Panc1 (cell line): ENCODE measurements around the gene TRERF1. TPM values are rescaled to one million over a fixed set of nuclear protein-coding genes. Genes with fewer than 3 reads are reported as not detected.
A peak's percentile ranks its signal among the peaks of the same experiment; 100 is the strongest.

Experiments
- ATAC-seq: fragments of 200-7000 bp; cut with Tn5 transposase; 2 replicates; pipeline ENCODE4 v1.9.1; 2020; ENCODE audit warnings: mild to moderate bottlenecking, moderate library complexity
- BruUV-seq: library from RNA; stranded (reverse); fragments of 400-500 nt; replicated peaks from 2 replicates; lab custom pipeline; 2021; lab: Mats Ljungman, UMichigan
- CTCF ChIA-PET: fragments of 300-600 bp; sonication (Branson Sonifier 250); formaldehyde crosslinking; loops from one replicate; lab custom pipeline; 2022; ENCODE audit warnings: antibody characterized with exemption; lab: Charles Lee
- POLR2A ChIA-PET: fragments of 300-600 bp; sonication (Branson Sonifier 250); formaldehyde crosslinking; loops from one replicate; lab custom pipeline; 2022; ENCODE audit warnings: antibody characterized with exemption; lab: Charles Lee
- DNase-seq: peaks from one replicate; pipeline ENCODE4 v3.0.0-alpha.2; 2010; ENCODE audit warnings: low read depth, low spot score
- H3K27ac ChIP-seq: 2 replicates; pipeline ENCODE4 v1.5.1; 2011; ENCODE audit warnings: mild to moderate bottlenecking, low read length, inconsistent platforms
- H3K27me3 ChIP-seq: fragments of 200-500 bp; sonication (Bioruptor generic); 2 replicates; pipeline ENCODE4 v1.6.0; 2014; ENCODE audit warnings: low read length, inconsistent platforms; ENCODE audit not compliant: control insufficient read depth, insufficient read depth
- H3K36me3 ChIP-seq: fragments of 200-500 bp; sonication (Bioruptor generic); 2 replicates; pipeline ENCODE4 v1.5.1; 2014; ENCODE audit warnings: inconsistent platforms, mild to moderate bottlenecking, low read length, moderate library complexity; ENCODE audit not compliant: control insufficient read depth, insufficient read depth
- H3K4me1 ChIP-seq: 2 replicates; pipeline ENCODE4 v1.5.1; 2011; ENCODE audit warnings: inconsistent platforms, mild to moderate bottlenecking, low read length, moderate library complexity; ENCODE audit not compliant: control insufficient read depth, insufficient read depth
- H3K4me3 ChIP-seq, 2 experiments: 2 replicates each; pipeline ENCODE4 v1.5.1; 2011 to 2012; ENCODE audit warnings: low read depth in 2 of 2, low read length in 2 of 2, mild to moderate bottlenecking in 2 of 2, inconsistent platforms in 1 of 2, moderate library complexity in 1 of 2
- H3K9me3 ChIP-seq: fragments of 200-500 bp; sonication (Bioruptor generic); 2 replicates; pipeline ENCODE4 v1.5.1; 2014; ENCODE audit warnings: low read depth, mild to moderate bottlenecking, inconsistent platforms, low read length, moderate library complexity; ENCODE audit not compliant: control insufficient read depth, insufficient read depth
- POLR2AphosphoS5 ChIP-seq: IDR thresholded peaks from 2 replicates; pipeline ENCODE4 v1.6.1; 2012; ENCODE audit warnings: mild to moderate bottlenecking, low read depth, low read length, moderate library complexity
- SIN3A ChIP-seq: IDR thresholded peaks from 2 replicates; pipeline ENCODE4 v1.6.1; 2012; ENCODE audit warnings: low read depth, mild to moderate bottlenecking, low read length, moderate library complexity, borderline replicate concordance; ENCODE audit not compliant: insufficient read depth
- TCF7L2 ChIP-seq: IDR thresholded peaks from 2 replicates; pipeline ENCODE4 v1.6.1; 2011; ENCODE audit warnings: mild to moderate bottlenecking, low read depth, low read length, inconsistent platforms
- in situ Hi-C: cut with HindIII; loops from 2 replicates; pipeline ENCODE4 v1.10.0; 2016; ENCODE audit warnings: low sequenced_read_pairs, low pct_unique_long_range_greater_than_20kb
- intact Hi-C: fragments of 100-400 bp; cut with micrococcal nuclease; formaldehyde crosslinking; loops from one replicate; pipeline ENCODE4 v1.10.0; 2022; ENCODE audit not compliant: unreplicated experiment
- total RNA-seq: library from RNA; stranded (reverse); gene quantifications from one replicate; pipeline ENCODE4 v1.2.1, GENCODE V29; 2021; ENCODE audit not compliant: unreplicated experiment
- TF ChIP-seq, protein P1 (sequence below), 2 experiments: IDR thresholded peaks; 2 replicates each; pipeline ENCODE4 v1.6.1; 2011 to 2012; ENCODE audit warnings: low read depth in 2 of 2, control low read depth in 1 of 2, low read length in 1 of 2, mild to moderate bottlenecking in 1 of 2, moderate library complexity in 1 of 2; ENCODE audit not compliant: insufficient read depth in 1 of 2
- TF ChIP-seq, protein P2 (sequence below): fragments of 450-650 bp; IDR thresholded peaks from 2 replicates; pipeline ENCODE4 v1.5.1; 2017; ENCODE audit warnings: mild to moderate bottlenecking

TRERF1 gene
- total RNA-seq, 1 experiment from 2014 or later: 30.6 TPM

DNA sequence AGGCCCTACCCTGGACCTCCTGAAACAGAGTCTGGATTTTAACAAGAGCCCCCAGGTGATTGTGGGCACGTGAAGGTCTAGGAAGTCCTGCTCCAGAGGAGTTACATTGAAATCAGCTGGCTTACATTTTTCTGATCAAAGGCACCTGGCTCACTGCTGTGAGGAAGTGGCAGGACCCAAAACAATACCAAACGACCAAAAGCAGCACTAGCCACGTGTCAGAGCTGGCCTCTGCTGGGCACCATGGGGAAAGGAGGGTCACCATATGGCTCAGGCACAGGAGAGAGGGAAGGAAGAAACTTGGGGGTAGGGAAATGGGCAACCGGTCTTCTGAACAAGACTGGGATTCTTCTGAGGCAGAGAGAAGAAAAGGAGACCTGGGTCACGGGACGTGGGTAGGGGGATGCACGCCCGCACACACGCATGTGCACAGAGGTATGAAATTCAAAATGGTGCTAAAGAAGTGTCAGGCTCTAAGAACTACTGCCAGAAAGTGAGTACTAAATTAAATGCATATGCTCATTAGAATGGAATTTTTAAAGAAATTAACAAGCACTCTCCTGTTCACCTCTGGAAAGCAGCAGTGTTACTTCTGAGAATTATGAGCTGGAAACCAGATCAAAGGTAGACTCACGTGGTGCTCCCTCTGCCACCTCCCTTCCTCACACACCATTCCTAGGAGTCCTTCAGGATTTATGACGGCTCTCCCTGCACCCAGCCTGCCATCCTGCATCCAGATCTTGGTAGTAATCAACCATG, 113.6 kb downstream of the TRERF1 start:
- H3K27ac ChIP-seq: peak overlapping the region; percentile 76
- H3K36me3 ChIP-seq: no peaks in the 10 kb centered on the region
- intact Hi-C loops: no loop called here
- ChIA-PET CTCF (no interaction called here), POLR2A (interaction anchor here (0.7 kb wide), 1 partner anchor 21 kb away, joined by 3 read pairs; no protein-coding TSS in a partner anchor)
- no TSS peak for BruUV-seq
- H3K4me1 ChIP-seq: peaks cover 48% of the 10 kb centered on the region
- TF ChIP-seq SIN3A (no peak), TCF7L2 (peak; percentile 88)
- DNase-seq (no peak), ATAC-seq (no peak)
- no peak overlapping the region for H3K4me3 ChIP-seq
- in situ Hi-C loops: no loop called here
- no peaks in the 10 kb centered on the region for H3K9me3 ChIP-seq
- H3K27me3 ChIP-seq: no peaks in the 10 kb centered on the region

GRCh38 chr6:42336431-42336830, 115.3 kb downstream of the TRERF1 start:
- no peaks in the 10 kb centered on the region for H3K9me3 ChIP-seq
- DNase-seq (no peak), ATAC-seq (no peak)
- H3K27ac ChIP-seq: peak overlapping the region; percentile 44
- ChIA-PET POLR2A (interaction anchor here (0.5 to 0.7 kb wide), 2 partner anchors 75 to 111 kb away, joined by 3 to 8 read pairs; no protein-coding TSS in a partner anchor), CTCF (interaction anchor here (1.4 kb wide), 1 partner anchor 211 kb away, joined by 3 read pairs; no protein-coding TSS in a partner anchor)
- no TSS peak for BruUV-seq
- TF ChIP-seq TCF7L2 (no peak), POLR2AphosphoS5 (no peak), SIN3A (no peak)
- TF ChIP-seq, protein P1, sequence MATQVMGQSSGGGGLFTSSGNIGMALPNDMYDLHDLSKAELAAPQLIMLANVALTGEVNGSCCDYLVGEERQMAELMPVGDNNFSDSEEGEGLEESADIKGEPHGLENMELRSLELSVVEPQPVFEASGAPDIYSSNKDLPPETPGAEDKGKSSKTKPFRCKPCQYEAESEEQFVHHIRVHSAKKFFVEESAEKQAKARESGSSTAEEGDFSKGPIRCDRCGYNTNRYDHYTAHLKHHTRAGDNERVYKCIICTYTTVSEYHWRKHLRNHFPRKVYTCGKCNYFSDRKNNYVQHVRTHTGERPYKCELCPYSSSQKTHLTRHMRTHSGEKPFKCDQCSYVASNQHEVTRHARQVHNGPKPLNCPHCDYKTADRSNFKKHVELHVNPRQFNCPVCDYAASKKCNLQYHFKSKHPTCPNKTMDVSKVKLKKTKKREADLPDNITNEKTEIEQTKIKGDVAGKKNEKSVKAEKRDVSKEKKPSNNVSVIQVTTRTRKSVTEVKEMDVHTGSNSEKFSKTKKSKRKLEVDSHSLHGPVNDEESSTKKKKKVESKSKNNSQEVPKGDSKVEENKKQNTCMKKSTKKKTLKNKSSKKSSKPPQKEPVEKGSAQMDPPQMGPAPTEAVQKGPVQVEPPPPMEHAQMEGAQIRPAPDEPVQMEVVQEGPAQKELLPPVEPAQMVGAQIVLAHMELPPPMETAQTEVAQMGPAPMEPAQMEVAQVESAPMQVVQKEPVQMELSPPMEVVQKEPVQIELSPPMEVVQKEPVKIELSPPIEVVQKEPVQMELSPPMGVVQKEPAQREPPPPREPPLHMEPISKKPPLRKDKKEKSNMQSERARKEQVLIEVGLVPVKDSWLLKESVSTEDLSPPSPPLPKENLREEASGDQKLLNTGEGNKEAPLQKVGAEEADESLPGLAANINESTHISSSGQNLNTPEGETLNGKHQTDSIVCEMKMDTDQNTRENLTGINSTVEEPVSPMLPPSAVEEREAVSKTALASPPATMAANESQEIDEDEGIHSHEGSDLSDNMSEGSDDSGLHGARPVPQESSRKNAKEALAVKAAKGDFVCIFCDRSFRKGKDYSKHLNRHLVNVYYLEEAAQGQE (IDR thresholded peaks at IDR 0.05; ENCODE audit: insufficient read depth in 1 of 2, low read depth in 2 of 2, low read length in 1 of 2): no peak
- TF ChIP-seq, protein P2, sequence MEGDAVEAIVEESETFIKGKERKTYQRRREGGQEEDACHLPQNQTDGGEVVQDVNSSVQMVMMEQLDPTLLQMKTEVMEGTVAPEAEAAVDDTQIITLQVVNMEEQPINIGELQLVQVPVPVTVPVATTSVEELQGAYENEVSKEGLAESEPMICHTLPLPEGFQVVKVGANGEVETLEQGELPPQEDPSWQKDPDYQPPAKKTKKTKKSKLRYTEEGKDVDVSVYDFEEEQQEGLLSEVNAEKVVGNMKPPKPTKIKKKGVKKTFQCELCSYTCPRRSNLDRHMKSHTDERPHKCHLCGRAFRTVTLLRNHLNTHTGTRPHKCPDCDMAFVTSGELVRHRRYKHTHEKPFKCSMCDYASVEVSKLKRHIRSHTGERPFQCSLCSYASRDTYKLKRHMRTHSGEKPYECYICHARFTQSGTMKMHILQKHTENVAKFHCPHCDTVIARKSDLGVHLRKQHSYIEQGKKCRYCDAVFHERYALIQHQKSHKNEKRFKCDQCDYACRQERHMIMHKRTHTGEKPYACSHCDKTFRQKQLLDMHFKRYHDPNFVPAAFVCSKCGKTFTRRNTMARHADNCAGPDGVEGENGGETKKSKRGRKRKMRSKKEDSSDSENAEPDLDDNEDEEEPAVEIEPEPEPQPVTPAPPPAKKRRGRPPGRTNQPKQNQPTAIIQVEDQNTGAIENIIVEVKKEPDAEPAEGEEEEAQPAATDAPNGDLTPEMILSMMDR: no peak
- intact Hi-C loops: no loop called here
- H3K27me3 ChIP-seq: no peaks in the 10 kb centered on the region
- no peak overlapping the region for H3K4me3 ChIP-seq
- peaks cover 53% of the 10 kb centered on the region for H3K4me1 ChIP-seq
- in situ Hi-C loops: no loop called here
- no peaks in the 10 kb centered on the region for H3K36me3 ChIP-seq

- no peak for TF ChIP-seq TCF7L2
- TF ChIP-seq SIN3A: no peak
- TF ChIP-seq POLR2AphosphoS5: no peak
- TF ChIP-seq, protein P1 (IDR thresholded peaks at IDR 0.05; ENCODE audit: insufficient read depth in 1 of 2, low read depth in 2 of 2, low read length in 1 of 2): no peak
- TF ChIP-seq, protein P2: no peak
- DNase-seq (no peak), ATAC-seq (no peak)
- Histone ChIP-seq H3K27ac (no peak overlapping the region; the same call in 1 of the 2 replicates), H3K36me3 (no peaks in the 10 kb centered on the region), H3K27me3 (no peaks in the 10 kb centered on the region), H3K4me1 (peaks cover 58% of the 10 kb centered on the region), H3K9me3 (no peaks in the 10 kb centered on the region), H3K4me3 (no peak overlapping the region)
- intact Hi-C loops: no loop called here
- ChIA-PET CTCF (interaction anchor here (1.4 kb wide), 1 partner anchor 212 kb away, joined by 3 read pairs; no protein-coding TSS in a partner anchor), POLR2A (interaction anchor here (0.5 kb wide), 1 partner anchor 76 kb away, joined by 8 read pairs; no protein-coding TSS in a partner anchor)
- in situ Hi-C loops: no loop called here
- no TSS peak for BruUV-seq
These were observed 115.8 kb downstream of the TRERF1 start for GRCh38 chr6:42335896-42336295.
